B cell (primary cell): Measurements from ENCODE around the gene PARP15.

ENCODE experiments used
- CTCF ChIP-seq: fragments of 200-600 bp; IDR thresholded peaks from one replicate; pipeline ENCODE4 v1.8.0; 2022; ENCODE audit warnings: antibody characterized with exemption, mild to moderate bottlenecking
- EZH2 ChIP-seq: IDR thresholded peaks from 2 replicates; pipeline ENCODE4 v1.6.1; 2012; ENCODE audit warnings: borderline replicate concordance, low read depth, mild to moderate bottlenecking, moderate library complexity, low read length; ENCODE audit not compliant: insufficient read depth, poor library complexity, severe bottlenecking

- TF ChIP-seq CTCF (no peak), EZH2 (no peak)
Observed at GRCh38 chr3:122679882-122680474, 102.5 kb downstream of the PARP15 start.
